Mesendoderm (in vitro differentiated cells): ENCODE data around the gene MVD.
A peak's percentile ranks its signal among the peaks of the same experiment; 100 is the strongest.

Experiments
- DNase-seq: peaks from one replicate; pipeline ENCODE4 v3.0.0; 2013
- H2AK5ac ChIP-seq: 2 replicates; pipeline ENCODE4 v1.6.1; 2013; ENCODE audit warnings: low read length, inconsistent platforms
- H2BK120ac ChIP-seq: 2 replicates; pipeline ENCODE4 v1.6.1; 2013; ENCODE audit warnings: low read depth, mild to moderate bottlenecking, low read length, moderate library complexity, mixed read lengths
- H2BK15ac ChIP-seq: replicated peaks from 2 replicates; pipeline ENCODE4 v1.6.1; 2013; ENCODE audit warnings: low read depth, mild to moderate bottlenecking, moderate library complexity
- H2BK5ac ChIP-seq: 2 replicates; pipeline ENCODE4 v1.6.1; 2013; ENCODE audit warnings: low read length, inconsistent platforms
- H3K18ac ChIP-seq: 2 replicates; pipeline ENCODE4 v1.6.1; 2013; ENCODE audit warnings: mild to moderate bottlenecking, low read length, mixed read lengths
- H3K23ac ChIP-seq: one replicate; pipeline ENCODE4 v1.6.1; 2013; ENCODE audit warnings: low read length
- H3K27ac ChIP-seq: 2 replicates; pipeline ENCODE4 v1.5.1; 2013; ENCODE audit warnings: low read depth, mild to moderate bottlenecking, inconsistent platforms, low read length, moderate library complexity
- H3K27me3 ChIP-seq: 2 replicates; pipeline ENCODE4 v1.6.1; 2013; ENCODE audit warnings: low read length, control low read depth, mild to moderate bottlenecking, inconsistent platforms; ENCODE audit not compliant: insufficient read depth, poor library complexity
- H3K36me3 ChIP-seq: 2 replicates; pipeline ENCODE4 v1.6.1; 2013; ENCODE audit warnings: low read length, inconsistent platforms; ENCODE audit not compliant: control insufficient read depth, insufficient read depth
- H3K4ac ChIP-seq: one replicate; pipeline ENCODE4 v1.6.1; 2013; ENCODE audit warnings: low read depth, mild to moderate bottlenecking, low read length, moderate library complexity
- H3K4me1 ChIP-seq: 2 replicates; pipeline ENCODE4 v1.6.1; 2013; ENCODE audit warnings: low read depth, low read length, inconsistent platforms; ENCODE audit not compliant: control insufficient read depth
- H3K4me2 ChIP-seq: 2 replicates; pipeline ENCODE4 v1.6.1; 2013; ENCODE audit warnings: low read length
- H3K4me3 ChIP-seq: 2 replicates; pipeline ENCODE4 v1.5.1; 2013; ENCODE audit warnings: mild to moderate bottlenecking, low read length
- H3K56ac ChIP-seq: one replicate; pipeline ENCODE4 v1.6.1; 2013; ENCODE audit warnings: low read length
- H3K79me1 ChIP-seq: 2 replicates; pipeline ENCODE4 v1.6.1; 2013; ENCODE audit warnings: low read length, inconsistent platforms
- H3K79me2 ChIP-seq: 2 replicates; pipeline ENCODE4 v1.6.1; 2013; ENCODE audit warnings: mild to moderate bottlenecking, low read length; ENCODE audit not compliant: control insufficient read depth, insufficient read depth
- H3K9ac ChIP-seq: 2 replicates; pipeline ENCODE4 v1.6.1; 2013; ENCODE audit warnings: low read length, inconsistent platforms
- H4K5ac ChIP-seq: one replicate; pipeline ENCODE4 v1.6.1; 2013; ENCODE audit warnings: low read length
- H4K8ac ChIP-seq: one replicate; pipeline ENCODE4 v1.6.1; 2013; ENCODE audit warnings: low read depth, mild to moderate bottlenecking, control low read depth, low read length, moderate library complexity
- WGBS: extraction: QIAGEN DNeasy Blood & Tissue Kit; methylation state at CpG from one replicate; pipeline ENCODE4 v1.1.7; 2013; ENCODE audit warnings: low lambda C conversion rate, missing lambda C conversion rate; ENCODE audit not compliant: insufficient coverage; ENCODE audit errors: extremely low coverage; 5-methylcytosine and 5-hydroxymethylcytosine counted together

The MVD gene

GRCh38 chr16:88645455-88645854 lies 17.4 kb downstream of the MVD start:
- no peak for DNase-seq
- H3K9ac ChIP-seq, result no peak overlapping the region
- no peaks in the 10 kb centered on the region for H3K4me1 ChIP-seq

GRCh38 chr16:88643644-88643932 lies 19.3 kb downstream of the MVD start:
- H3K4me2 ChIP-seq, result no peak overlapping the region
- H3K23ac ChIP-seq, result no peak overlapping the region
- no peak overlapping the region for H2BK15ac ChIP-seq
- no peaks in the 10 kb centered on the region for H3K4me1 ChIP-seq
- no peak overlapping the region for H3K18ac ChIP-seq
- H3K79me1 ChIP-seq, result no peaks in the 10 kb centered on the region
- WGBS, result no CpG with 5 or more reads among the region's 9 CpGs
- DNase-seq, result no peak
- no peak overlapping the region for H3K27ac ChIP-seq
- no peak overlapping the region for H3K4ac ChIP-seq
- no peak overlapping the region for H4K8ac ChIP-seq
- no peaks in the 10 kb centered on the region for H3K79me2 ChIP-seq
- H3K56ac ChIP-seq, result no peak overlapping the region
- H3K9ac ChIP-seq, result no peak overlapping the region
- H3K36me3 ChIP-seq, result no peaks in the 10 kb centered on the region
- no peak overlapping the region for H2BK5ac ChIP-seq
- no peak overlapping the region for H2AK5ac ChIP-seq
- no peak overlapping the region for H2BK120ac ChIP-seq
- no peak overlapping the region for H4K5ac ChIP-seq
- peaks cover 7% of the 10 kb centered on the region for H3K27me3 ChIP-seq
- H3K4me3 ChIP-seq, result no peak overlapping the region

More at GRCh38 chr16:88645455-88645854, 17.4 kb downstream of the MVD start:
- Histone ChIP-seq H3K4ac (no peak overlapping the region), H2BK120ac (no peak overlapping the region), H4K8ac (no peak overlapping the region), H3K4me3 (no peak overlapping the region), H2BK15ac (no peak overlapping the region), H4K5ac (no peak overlapping the region), H3K18ac (no peak overlapping the region), H2BK5ac (no peak overlapping the region), H3K4me2 (no peak overlapping the region), H3K36me3 (no peaks in the 10 kb centered on the region), H3K79me1 (peaks cover 1% of the 10 kb centered on the region), H3K23ac (no peak overlapping the region), H3K27me3 (no peaks in the 10 kb centered on the region), H2AK5ac (no peak overlapping the region), H3K27ac (no peak overlapping the region), H3K79me2 (no peaks in the 10 kb centered on the region), H3K56ac (no peak overlapping the region)
- WGBS, result no CpG with 5 or more reads among the region's 16 CpGs

GRCh38 chr16:88642881-88643643 lies 19.8 kb downstream of the MVD start:
- Histone ChIP-seq H3K4me2 (no peak overlapping the region), H2BK120ac (no peak overlapping the region), H3K27ac (no peak overlapping the region), H3K23ac (no peak overlapping the region), H3K9ac (no peak overlapping the region), H3K56ac (no peak overlapping the region), H3K4ac (no peak overlapping the region), H4K8ac (no peak overlapping the region), H2BK5ac (no peak overlapping the region), H3K18ac (no peak overlapping the region), H3K4me1 (no peaks in the 10 kb centered on the region), H3K27me3 (peaks cover 7% of the 10 kb centered on the region), H3K4me3 (no peak overlapping the region), H4K5ac (no peak overlapping the region), H3K36me3 (no peaks in the 10 kb centered on the region), H3K79me1 (no peaks in the 10 kb centered on the region), H2BK15ac (no peak overlapping the region), H3K79me2 (no peaks in the 10 kb centered on the region), H2AK5ac (no peak overlapping the region)
- WGBS, result no CpG with 5 or more reads among the region's 58 CpGs
- DNase-seq, result peak; percentile 29

GRCh38 chr16:88640498-88641247 lies 22.2 kb downstream of the MVD start:
- Histone ChIP-seq H3K27me3 (peaks cover 7% of the 10 kb centered on the region), H3K4ac (no peak overlapping the region), H3K4me2 (no peak overlapping the region), H3K9ac (no peak overlapping the region), H3K56ac (no peak overlapping the region), H4K8ac (no peak overlapping the region), H3K27ac (no peak overlapping the region), H2BK120ac (no peak overlapping the region), H4K5ac (no peak overlapping the region), H3K36me3 (no peaks in the 10 kb centered on the region), H3K79me1 (no peaks in the 10 kb centered on the region), H3K4me3 (no peak overlapping the region), H2BK5ac (no peak overlapping the region), H3K79me2 (no peaks in the 10 kb centered on the region), H2AK5ac (no peak overlapping the region), H2BK15ac (no peak overlapping the region), H3K23ac (no peak overlapping the region), H3K4me1 (no peaks in the 10 kb centered on the region), H3K18ac (no peak overlapping the region)
- DNase-seq, result no peak
- WGBS, result no CpG with 5 or more reads among the region's 17 CpGs

GRCh38 chr16:88640039-88640495 lies 22.8 kb downstream of the MVD start:
- no CpG with 5 or more reads among the region's 13 CpGs for WGBS
- Histone ChIP-seq H3K4me2 (no peak overlapping the region), H3K56ac (no peak overlapping the region), H4K8ac (no peak overlapping the region), H3K4me1 (no peaks in the 10 kb centered on the region), H3K23ac (no peak overlapping the region), H3K27ac (no peak overlapping the region), H2AK5ac (no peak overlapping the region), H4K5ac (no peak overlapping the region), H3K79me1 (no peaks in the 10 kb centered on the region), H3K4me3 (no peak overlapping the region), H2BK5ac (no peak overlapping the region), H2BK15ac (no peak overlapping the region), H2BK120ac (no peak overlapping the region), H3K79me2 (no peaks in the 10 kb centered on the region), H3K4ac (no peak overlapping the region), H3K18ac (no peak overlapping the region), H3K36me3 (no peaks in the 10 kb centered on the region), H3K9ac (no peak overlapping the region), H3K27me3 (peaks cover 7% of the 10 kb centered on the region)
- DNase-seq, result no peak
